ENCODE results near the gene CAMK1D. TPM values are rescaled to one million over a fixed set of nuclear protein-coding genes. Genes with fewer than 3 reads are reported as not detected.

The CAMK1D gene
- total RNA-seq, 4 donors from 2014 or later = 0.55 to 2.2 (median 1.5) TPM

- DNase-seq (no peak), ATAC-seq (no peak)
- H3K4me3 ChIP-seq = no peak overlapping the region
- intact Hi-C loops (cut with DNase I; ENCODE audit: low total_unique reads) = loop anchor here (5.0 kb wide), 1 partner anchor 394 kb away; no protein-coding TSS in a partner anchor
- no peaks in the 10 kb centered on the region for H3K4me1 ChIP-seq
- in situ Hi-C loops (cut with MboI; ENCODE audit: low sequenced_read_pairs in 4 of 4) = no loop called here
- no peak overlapping the region for H3K27ac ChIP-seq
- no peaks in the 10 kb centered on the region for H3K27me3 ChIP-seq
- no peaks in the 10 kb centered on the region for H3K36me3 ChIP-seq
- no peak for TF ChIP-seq CTCF (IDR thresholded peaks at IDR 0.05 in 4 of 5, conservative IDR thresholded peaks at IDR 0.05 in 1 of 5)
- no peak for TF ChIP-seq POLR2A (IDR thresholded peaks at IDR 0.05)
- no peaks in the 10 kb centered on the region for H3K9me3 ChIP-seq
Observed at GRCh38 chr10:12655940-12656339, 306.6 kb downstream of the CAMK1D start.

DNA sequence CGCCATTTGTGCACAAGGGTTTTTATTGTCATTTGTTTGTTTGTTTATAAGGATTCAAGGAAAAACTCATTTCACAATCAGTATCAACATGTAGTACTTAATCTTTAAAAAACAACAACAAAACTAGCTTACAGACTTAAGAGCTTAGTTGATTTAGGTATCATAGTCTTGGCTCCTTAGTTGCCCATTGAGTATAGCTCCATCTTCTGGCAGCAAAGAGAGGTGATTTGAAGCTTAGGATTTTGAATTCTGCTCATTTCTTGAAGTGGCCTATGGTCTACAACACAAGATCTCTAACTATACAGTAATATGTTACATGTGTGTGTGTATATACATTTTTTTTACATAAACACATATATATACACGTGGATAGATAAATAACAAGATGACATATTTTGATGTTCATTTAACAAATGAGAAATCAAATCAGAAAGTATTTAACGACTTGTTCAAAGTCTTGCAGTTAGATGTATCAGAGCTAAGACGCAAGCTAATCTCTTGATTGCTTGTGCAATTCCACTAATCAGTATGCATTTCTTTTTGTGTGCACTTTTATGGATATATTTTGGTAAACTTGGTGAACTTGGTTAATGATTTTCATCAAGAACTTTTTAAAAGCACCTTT, 307.3 kb downstream of the CAMK1D start:
- DNase-seq (no peak), ATAC-seq (no peak)
- H3K27ac ChIP-seq = no peak overlapping the region
- H3K4me1 ChIP-seq = no peaks in the 10 kb centered on the region
- intact Hi-C loops (cut with DNase I; ENCODE audit: low total_unique reads) = loop anchor here (5.0 kb wide), 1 partner anchor 394 kb away; no protein-coding TSS in a partner anchor
- no peak overlapping the region for H3K4me3 ChIP-seq
- H3K9me3 ChIP-seq = no peaks in the 10 kb centered on the region
- TF ChIP-seq POLR2A (IDR thresholded peaks at IDR 0.05) (no peak), CTCF (IDR thresholded peaks at IDR 0.05 in 4 of 5, conservative IDR thresholded peaks at IDR 0.05 in 1 of 5) (peak in 3 of 5 experiments; percentile 32 to 48 (median 43))
- no peaks in the 10 kb centered on the region for H3K27me3 ChIP-seq
- no peaks in the 10 kb centered on the region for H3K36me3 ChIP-seq
- in situ Hi-C loops (cut with MboI; ENCODE audit: low sequenced_read_pairs in 4 of 4) = no loop called here

- in situ Hi-C loops (cut with MboI; ENCODE audit: low sequenced_read_pairs in 4 of 4) = no loop called here
Observed at GRCh38 chr10:12657489-12657888, 308.1 kb downstream of the CAMK1D start.

DNA sequence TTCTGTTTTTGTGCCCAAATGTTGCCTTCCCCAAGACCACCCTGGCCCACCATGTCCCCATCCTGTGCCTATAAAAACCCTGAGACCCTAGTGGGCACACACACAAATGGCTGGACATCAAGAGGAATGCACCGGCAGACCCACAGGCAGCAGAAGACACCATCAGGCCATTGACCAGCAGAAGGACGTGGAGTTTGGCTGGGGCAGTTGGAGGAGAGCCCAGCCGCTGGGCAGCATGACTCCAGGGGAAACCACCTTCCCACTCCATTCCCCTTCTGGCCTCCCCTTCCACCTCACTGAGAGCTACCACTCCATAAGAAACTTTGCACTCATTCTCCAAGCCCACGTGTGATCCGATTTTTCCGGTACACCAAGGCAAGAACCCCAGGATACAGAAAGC, 309.2 kb downstream of the CAMK1D start:
- DNase-seq = no peak
- Histone ChIP-seq H3K4me1 (no peaks in the 10 kb centered on the region), H3K27ac (no peak overlapping the region), H3K36me3 (no peaks in the 10 kb centered on the region), H3K4me3 (no peak overlapping the region), H3K9me3 (no peaks in the 10 kb centered on the region), H3K27me3 (no peaks in the 10 kb centered on the region)
- TF ChIP-seq POLR2A (IDR thresholded peaks at IDR 0.05) (no peak), CTCF (IDR thresholded peaks at IDR 0.05 in 4 of 5, conservative IDR thresholded peaks at IDR 0.05 in 1 of 5) (no peak)
- intact Hi-C loops (cut with DNase I; ENCODE audit: low total_unique reads) (loop anchor here (5.0 kb wide), 1 partner anchor 396 kb away; no protein-coding TSS in a partner anchor), in situ Hi-C loops (cut with MboI; ENCODE audit: low sequenced_read_pairs in 4 of 4) (no loop called here)
- no peak for ATAC-seq

More at GRCh38 chr10:12657489-12657888, 308.1 kb downstream of the CAMK1D start:
- ATAC-seq = no peak
- Histone ChIP-seq H3K27me3 (no peaks in the 10 kb centered on the region), H3K9me3 (no peaks in the 10 kb centered on the region), H3K36me3 (no peaks in the 10 kb centered on the region), H3K4me1 (no peaks in the 10 kb centered on the region), H3K27ac (no peak overlapping the region), H3K4me3 (no peak overlapping the region)
- intact Hi-C loops (cut with DNase I; ENCODE audit: low total_unique reads) = loop anchor here (5.0 kb wide), 1 partner anchor 395 kb away; no protein-coding TSS in a partner anchor
- no peak for TF ChIP-seq POLR2A (IDR thresholded peaks at IDR 0.05)
- no peak for TF ChIP-seq CTCF (IDR thresholded peaks at IDR 0.05 in 4 of 5, conservative IDR thresholded peaks at IDR 0.05 in 1 of 5)
- no peak for DNase-seq

All from gastrocnemius medialis (tissue), 4 donors.